SK-N-SH (cell line): ENCODE results near the gene RAX. TPM values are rescaled to one million over a fixed set of nuclear protein-coding genes. Genes with fewer than 3 reads are reported as not detected.

ENCODE experiments used
- CTCF ChIA-PET: fragments of 300-600, 350-600 bp; formaldehyde crosslinking; extraction: SDS; loops from one replicate; lab custom pipeline; 2021; lab: Yijun Ruan, JAX
- POLR2A ChIA-PET: fragments of 350-600 bp; sonication (Branson Sonifier 250); formaldehyde crosslinking; extraction: SDS; loops from one replicate; lab custom pipeline; 2020; ENCODE audit warnings: antibody characterized with exemption, inconsistent platforms; lab: Yijun Ruan, JAX
- DNase-seq: peaks from one replicate; pipeline ENCODE4 v3.0.0; 2012
- H2AFZ ChIP-seq: fragments of 200-600 bp; sonication (generic); 2 replicates; pipeline ENCODE4 v1.8.1; 2016; ENCODE audit warnings: antibody characterized with exemption, mild to moderate bottlenecking, low read depth
- H3F3A ChIP-seq: fragments of 200-600 bp; sonication (generic); replicated peaks from 2 replicates; pipeline ENCODE3; 2016; ENCODE audit warnings: antibody characterized with exemption, mild to moderate bottlenecking; ENCODE audit not compliant: insufficient read depth
- H3K27ac ChIP-seq, 2 experiments: fragments of 200-500 bp in 1 of 2; fragments of 200-600 bp in 1 of 2; sonication (Bioruptor generic) in 1 of 2; sonication (generic), shearing (Covaris generic) in 1 of 2; 2 replicates each; pipeline versions ENCODE4 v1.5.1 to v1.6.1; 2014 to 2016; ENCODE audit warnings: low read depth in 2 of 2, inconsistent platforms in 1 of 2, low read length in 1 of 2, mild to moderate bottlenecking in 1 of 2, mixed read lengths in 1 of 2
- H3K27me3 ChIP-seq: fragments of 200-600 bp; sonication (generic), shearing (Covaris generic); 2 replicates; pipeline ENCODE4 v1.6.1; 2016; ENCODE audit warnings: mixed run types; ENCODE audit not compliant: insufficient read depth
- H3K36me3 ChIP-seq, 2 experiments: fragments of 200-500 bp in 1 of 2; fragments of 200-600 bp in 1 of 2; sonication (Bioruptor generic) in 1 of 2; sonication (generic) in 1 of 2; replicated peaks in 1 of 2; 2 replicates each; pipeline versions ENCODE3 to v1.5.1; 2014 to 2016; ENCODE audit warnings: low read length in 1 of 2, mild to moderate bottlenecking in 1 of 2; ENCODE audit not compliant: insufficient read depth in 2 of 2, control insufficient read depth in 1 of 2
- H3K4me1 ChIP-seq, 2 experiments: fragments of 200-500 bp in 1 of 2; fragments of 200-600 bp in 1 of 2; sonication (Bioruptor generic) in 1 of 2; sonication (generic), shearing (Covaris generic) in 1 of 2; 2 replicates each; pipeline versions ENCODE4 v1.5.1 to v1.6.1; 2014 to 2016; ENCODE audit warnings: low read depth in 1 of 2, low read length in 1 of 2, mixed run types in 1 of 2; ENCODE audit not compliant: insufficient read depth in 2 of 2, control insufficient read depth in 1 of 2
- H3K4me2 ChIP-seq: fragments of 200-600 bp; sonication (generic), shearing (Covaris generic); 2 replicates; pipeline ENCODE4 v1.6.1; 2017; ENCODE audit warnings: mixed run types
- H3K4me3 ChIP-seq, 2 experiments: fragments of 200-500 bp in 1 of 2; fragments of 200-600 bp in 1 of 2; sonication (Bioruptor generic) in 1 of 2; sonication (generic), shearing (Covaris generic) in 1 of 2; 2 replicates each; pipeline versions ENCODE4 v1.5.1 to v1.8.1; 2014 to 2016; ENCODE audit warnings: low read depth in 2 of 2, inconsistent platforms in 1 of 2, low read length in 1 of 2, mild to moderate bottlenecking in 1 of 2, mixed read lengths in 1 of 2, moderate library complexity in 1 of 2
- H3K79me2 ChIP-seq: fragments of 200-600 bp; sonication (generic); 2 replicates; pipeline ENCODE4 v1.8.1; 2017; ENCODE audit warnings: mild to moderate bottlenecking; ENCODE audit not compliant: insufficient read depth
- H3K9ac ChIP-seq: fragments of 200-600 bp; sonication (generic); 2 replicates; pipeline ENCODE4 v1.6.1; 2017; ENCODE audit warnings: mixed run types
- H3K9me2 ChIP-seq: fragments of 200-600 bp; sonication (generic); 2 replicates; pipeline ENCODE4 v1.6.1; 2017; ENCODE audit warnings: mixed run types
- H3K9me3 ChIP-seq: fragments of 200-600 bp; sonication (generic); 2 replicates; pipeline ENCODE4 v1.6.1; 2017; ENCODE audit warnings: mixed run types, mild to moderate bottlenecking, moderate library complexity
- H4K20me1 ChIP-seq: fragments of 200-600 bp; sonication (generic); 2 replicates; pipeline ENCODE4 v1.6.1; 2017; ENCODE audit warnings: mild to moderate bottlenecking, mixed run types; ENCODE audit not compliant: insufficient read depth
- CHD2 ChIP-seq: fragments of 150-350 bp; IDR thresholded peaks from 2 replicates; pipeline ENCODE4 v1.6.1; 2018; ENCODE audit warnings: low read length; ENCODE audit not compliant: partially characterized antibody
- EZH2phosphoT487 ChIP-seq: fragments of 200-600 bp; sonication (generic); IDR thresholded peaks from 2 replicates; pipeline ENCODE4 v1.6.1; 2017; ENCODE audit warnings: low read depth, mixed run types, mild to moderate bottlenecking, antibody characterized with exemption, moderate library complexity, borderline replicate concordance
- GABPA ChIP-seq: IDR thresholded peaks from 2 replicates; pipeline ENCODE4 v1.4.0; 2012; ENCODE audit warnings: low read depth, mild to moderate bottlenecking
- MXI1 ChIP-seq: IDR thresholded peaks from 2 replicates; pipeline ENCODE4 v1.6.1; 2012; ENCODE audit warnings: mild to moderate bottlenecking, low read depth, low read length, improper control_type of control experiment
- NRF1 ChIP-seq: IDR thresholded peaks from 2 replicates; pipeline ENCODE4 v1.6.1; 2012; ENCODE audit warnings: low read depth, mild to moderate bottlenecking, low read length
- POLR2AphosphoS5 ChIP-seq: IDR thresholded peaks from 2 replicates; pipeline ENCODE4 v1.6.1; 2012; ENCODE audit warnings: low read depth, low read length
- RCOR1 ChIP-seq: fragments of 150-350 bp; IDR thresholded peaks from 2 replicates; pipeline ENCODE4 v1.6.1; 2017; ENCODE audit warnings: antibody characterized with exemption, low read length
- RFX5 ChIP-seq: IDR thresholded peaks from 2 replicates; pipeline ENCODE4 v1.6.1; 2012; ENCODE audit warnings: mild to moderate bottlenecking, improper control_type of control experiment, low read length
- SIN3A ChIP-seq: IDR thresholded peaks from 2 replicates; pipeline ENCODE4 v1.6.1; 2012; ENCODE audit warnings: low read depth, mild to moderate bottlenecking, low read length, moderate library complexity, borderline replicate concordance
- TEAD4 ChIP-seq: IDR thresholded peaks from 2 replicates; pipeline ENCODE4 v1.4.0; 2012; ENCODE audit warnings: mild to moderate bottlenecking, borderline replicate concordance; ENCODE audit not compliant: insufficient read depth
- USF2 ChIP-seq: fragments of 150-350 bp; IDR thresholded peaks from 2 replicates; pipeline ENCODE4 v1.6.1; 2017; ENCODE audit warnings: antibody characterized with exemption, low read length, low read depth, borderline replicate concordance
- WGBS: methylation state at CpG from one replicate; pipeline ENCODE4 v1.1.6; 2017; ENCODE audit warnings: low lambda C conversion rate; 5-methylcytosine and 5-hydroxymethylcytosine counted together
- polyA plus RNA-seq, 3 experiments: library from polyadenylated mRNA; depleted of rRNA; stranded (reverse); fragments of >200 nt; gene quantifications; 2 replicates each; pipeline ENCODE4 v1.2.3, GENCODE V29; 2012
- TF ChIP-seq, protein P1 (sequence below): IDR thresholded peaks from 2 replicates; pipeline ENCODE4 v1.4.0; 2012; ENCODE audit warnings: low read depth
- TF ChIP-seq, protein P2 (sequence below): fragments of 150-350 bp; IDR thresholded peaks from 2 replicates; pipeline ENCODE4 v1.6.1; 2016; ENCODE audit warnings: mild to moderate bottlenecking, low read depth, low read length
- TF ChIP-seq, protein P3 (sequence below): IDR thresholded peaks from 2 replicates; pipeline ENCODE4 v1.4.0; 2012; ENCODE audit warnings: low read depth, borderline replicate concordance

RAX gene
- polyA plus RNA-seq, 1 of the 3 experiments (the other 2 are of a cell fraction) = not detected

DNA sequence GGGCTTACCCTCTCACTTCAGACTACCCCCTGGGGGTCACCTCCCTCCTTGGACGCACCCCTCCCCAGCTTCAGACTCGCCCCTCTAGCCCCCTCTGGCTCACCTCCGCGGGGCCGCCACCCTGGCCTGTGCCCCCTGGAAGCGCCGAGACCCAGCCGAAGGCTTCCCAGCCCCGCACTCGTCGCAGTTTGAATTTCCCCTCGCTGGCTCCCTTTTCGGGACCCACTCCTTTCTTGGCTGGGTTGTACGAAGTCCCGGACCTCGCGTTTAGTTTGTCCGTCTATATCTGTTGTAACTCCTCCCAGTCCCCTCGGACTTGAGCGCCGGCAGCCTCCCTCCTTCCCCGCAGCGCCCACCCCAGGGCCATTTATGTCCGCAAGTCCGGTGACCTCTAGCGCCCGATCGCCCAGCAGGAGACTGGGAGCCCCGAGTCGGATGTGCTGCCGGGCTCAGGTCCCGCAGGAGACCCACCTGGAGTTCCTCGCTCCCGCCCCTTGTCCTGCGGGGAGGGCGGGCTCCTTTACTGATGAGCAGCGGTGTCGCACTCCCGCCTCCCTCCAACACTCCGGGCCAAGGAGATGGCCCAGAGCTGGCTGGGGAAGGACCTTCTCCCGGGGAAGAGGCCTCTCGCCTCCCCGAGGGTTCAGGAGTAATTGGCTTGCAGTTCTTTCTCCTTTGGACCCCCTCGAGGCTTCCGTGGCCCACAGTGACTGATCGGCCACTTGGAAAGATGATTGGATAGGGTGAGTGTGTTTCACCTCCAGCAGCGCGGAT lies 692 bp upstream of the RAX start:
- Histone ChIP-seq H2AFZ (no peak overlapping the region), H3K36me3 (no peaks in the 10 kb centered on the region), H4K20me1 (no peaks in the 10 kb centered on the region), H3K4me3 (peak overlapping the region in 1 of 2 experiments; percentile 29; a peak in 1 of 4 replicates), H3K27ac (no peak overlapping the region), H3K4me1 (peaks cover 0 to 10% of the 10 kb centered on the region in 2 experiments; a peak in 1 of 4 replicates), H3K4me2 (0 out of 2 replicates have a peak overlapping the region, but pooled peaks have one; percentile 47), H3K9me3 (no peaks in the 10 kb centered on the region), H3F3A (no peaks in the 10 kb centered on the region), H3K79me2 (no peaks in the 10 kb centered on the region), H3K27me3 (peaks cover 75% of the 10 kb centered on the region), H3K9me2 (no peaks in the 10 kb centered on the region), H3K9ac (no peak overlapping the region)
- no peak for DNase-seq
- WGBS = 20% methylated on average over 37 of the region's 48 CpGs
- TF ChIP-seq, protein P1, sequence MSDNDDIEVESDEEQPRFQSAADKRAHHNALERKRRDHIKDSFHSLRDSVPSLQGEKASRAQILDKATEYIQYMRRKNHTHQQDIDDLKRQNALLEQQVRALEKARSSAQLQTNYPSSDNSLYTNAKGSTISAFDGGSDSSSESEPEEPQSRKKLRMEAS = no peak
- TF ChIP-seq EZH2phosphoT487 (no peak), MXI1 (no peak), USF2 (no peak), RFX5 (no peak), POLR2AphosphoS5 (no peak), RCOR1 (no peak)
- POLR2A ChIA-PET = no interaction called here
- CTCF ChIA-PET = interaction anchor here (0.6 to 2.4 kb wide), 13 partner anchors 9 to 1891 kb away, joined by 3 to 18 read pairs (median 6); no protein-coding TSS in a partner anchor

DNA sequence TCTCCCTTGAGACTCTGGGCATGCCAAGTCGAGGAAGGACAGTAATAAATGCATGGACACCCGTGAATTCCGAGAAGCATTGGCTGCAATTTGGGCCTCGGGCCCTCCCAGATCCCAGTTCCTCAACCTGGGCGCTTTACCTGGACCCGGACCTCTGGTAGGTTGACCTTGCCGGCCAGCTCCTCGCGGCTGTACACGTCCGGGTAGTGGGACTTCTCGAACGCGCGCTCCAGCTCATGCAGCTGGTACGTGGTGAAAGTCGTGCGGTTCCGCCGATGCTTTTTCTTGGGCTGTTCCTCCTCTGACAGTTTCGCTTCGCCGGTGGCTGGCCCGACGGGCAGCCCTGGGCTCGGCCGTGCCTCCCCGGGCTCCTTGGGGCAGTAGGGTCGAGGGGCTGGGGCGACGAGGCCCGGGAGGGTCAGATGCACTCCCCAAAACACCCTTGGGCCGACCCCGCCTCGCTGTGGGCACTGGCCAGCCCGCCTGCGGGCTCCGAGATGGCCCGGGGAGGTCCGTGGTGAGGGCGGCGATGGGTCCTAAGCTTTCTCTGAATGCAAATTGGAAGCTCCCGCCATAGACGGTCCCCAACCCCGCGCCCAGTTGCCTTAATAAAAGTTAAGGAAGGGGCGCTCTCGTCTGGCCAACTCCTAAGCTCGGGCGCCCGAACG lies 899 bp downstream of the RAX start:
- Histone ChIP-seq H3K27ac (no peak overlapping the region), H3K9ac (no peak overlapping the region), H3K4me2 (peak overlapping the region; percentile 11; the same call in 1 of the 2 replicates), H3F3A (peaks cover 2% of the 10 kb centered on the region), H2AFZ (no peak overlapping the region), H3K4me3 (no peak overlapping the region), H3K4me1 (peaks cover 4 to 12% of the 10 kb centered on the region in 2 experiments; a peak in 2 of 4 replicates), H3K79me2 (no peaks in the 10 kb centered on the region), H4K20me1 (no peaks in the 10 kb centered on the region), H3K36me3 (no peaks in the 10 kb centered on the region), H3K9me3 (no peaks in the 10 kb centered on the region), H3K27me3 (peaks cover 90% of the 10 kb centered on the region), H3K9me2 (no peaks in the 10 kb centered on the region)
- WGBS = 51% methylated on average over 19 of the region's 52 CpGs
- ChIA-PET POLR2A (no interaction called here), CTCF (interaction anchor here (1.0 to 4.4 kb wide), 11 partner anchors 13 to 551 kb away, joined by 3 to 18 read pairs (median 7); no protein-coding TSS in a partner anchor)
- peak; percentile 32 for DNase-seq
- TF ChIP-seq, protein P2, sequence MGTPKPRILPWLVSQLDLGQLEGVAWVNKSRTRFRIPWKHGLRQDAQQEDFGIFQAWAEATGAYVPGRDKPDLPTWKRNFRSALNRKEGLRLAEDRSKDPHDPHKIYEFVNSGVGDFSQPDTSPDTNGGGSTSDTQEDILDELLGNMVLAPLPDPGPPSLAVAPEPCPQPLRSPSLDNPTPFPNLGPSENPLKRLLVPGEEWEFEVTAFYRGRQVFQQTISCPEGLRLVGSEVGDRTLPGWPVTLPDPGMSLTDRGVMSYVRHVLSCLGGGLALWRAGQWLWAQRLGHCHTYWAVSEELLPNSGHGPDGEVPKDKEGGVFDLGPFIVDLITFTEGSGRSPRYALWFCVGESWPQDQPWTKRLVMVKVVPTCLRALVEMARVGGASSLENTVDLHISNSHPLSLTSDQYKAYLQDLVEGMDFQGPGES = no peak
- TF ChIP-seq CHD2 = no peak
- TF ChIP-seq, protein P3, sequence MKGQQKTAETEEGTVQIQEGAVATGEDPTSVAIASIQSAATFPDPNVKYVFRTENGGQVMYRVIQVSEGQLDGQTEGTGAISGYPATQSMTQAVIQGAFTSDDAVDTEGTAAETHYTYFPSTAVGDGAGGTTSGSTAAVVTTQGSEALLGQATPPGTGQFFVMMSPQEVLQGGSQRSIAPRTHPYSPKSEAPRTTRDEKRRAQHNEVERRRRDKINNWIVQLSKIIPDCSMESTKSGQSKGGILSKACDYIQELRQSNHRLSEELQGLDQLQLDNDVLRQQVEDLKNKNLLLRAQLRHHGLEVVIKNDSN = no peak
- TF ChIP-seq GABPA = no peak
- no peak for TF ChIP-seq TEAD4
- no peak for TF ChIP-seq SIN3A
- no peak for TF ChIP-seq RCOR1
- TF ChIP-seq NRF1 = no peak
